Suprapubic skin (tissue), 4 donors: ENCODE data around the gene TK2. TPM values are rescaled to one million over a fixed set of nuclear protein-coding genes. Genes with fewer than 3 reads are reported as not detected.

ENCODE experiments used
- DNase-seq, 2 donors: peaks; one replicate each; pipeline ENCODE4 v3.0.0-alpha.2; 2019; ENCODE audit warnings: low spot score in 2 of 2
- H3K27ac ChIP-seq: fragments of 200-600 bp; sonication (generic); one replicate; pipeline ENCODE4 v1.5.1; 2019
- H3K27me3 ChIP-seq: fragments of 200-600 bp; sonication (generic); one replicate; pipeline ENCODE4 v1.5.1; 2019
- H3K36me3 ChIP-seq: fragments of 200-600 bp; sonication (generic); one replicate; pipeline ENCODE4 v1.5.1; 2019
- H3K4me1 ChIP-seq: fragments of 200-600 bp; sonication (generic); one replicate; pipeline ENCODE4 v1.5.1; 2019
- H3K4me3 ChIP-seq: fragments of 200-600 bp; sonication (generic); one replicate; pipeline ENCODE4 v1.5.1; 2019; ENCODE audit warnings: mild to moderate bottlenecking
- H3K9me3 ChIP-seq: fragments of 200-600 bp; sonication (generic); one replicate; pipeline ENCODE4 v1.5.1; 2019
- EP300 ChIP-seq: sonication (generic); formaldehyde crosslinking; IDR thresholded peaks from one replicate; pipeline ENCODE4 v1.6.1; 2017; ENCODE audit warnings: antibody characterized with exemption
- POLR2A ChIP-seq, 2 donors: fragments of 450-650 bp; IDR thresholded peaks; one replicate each; pipeline ENCODE4 v1.6.1; 2017; ENCODE audit warnings: antibody characterized with exemption in 2 of 2, mild to moderate bottlenecking in 2 of 2, moderate library complexity in 2 of 2
- POLR2AphosphoS5 ChIP-seq, 3 donors: sonication (generic); formaldehyde crosslinking; IDR thresholded peaks; one replicate each; pipeline ENCODE4 v1.6.1; 2017; ENCODE audit warnings: antibody characterized with exemption in 3 of 3
- WGBS: methylation state at CpG from one replicate; pipeline ENCODE4 v1.1.5; 2018; 5-methylcytosine and 5-hydroxymethylcytosine counted together
- total RNA-seq, 4 donors: library from RNA; depleted of rRNA; stranded (reverse); fragments of >200 nt; gene quantifications; one replicate each; pipeline ENCODE4 v1.1.0, GENCODE V29; 2016
- TF ChIP-seq, protein P1 (sequence below), 2 donors: fragments of 200-600 bp in 1 of 2; fragments of 450-650 bp in 1 of 2; sonication (generic) in 1 of 2; IDR thresholded peaks; one replicate each; pipeline ENCODE4 v1.5.1; 2016 to 2019; ENCODE audit warnings: antibody characterized with exemption in 2 of 2, mild to moderate bottlenecking in 1 of 2, moderate library complexity in 1 of 2

The TK2 gene
- total RNA-seq, 4 donors from 2014 or later: 13.6 to 27.0 (median 19.7) TPM

DNA sequence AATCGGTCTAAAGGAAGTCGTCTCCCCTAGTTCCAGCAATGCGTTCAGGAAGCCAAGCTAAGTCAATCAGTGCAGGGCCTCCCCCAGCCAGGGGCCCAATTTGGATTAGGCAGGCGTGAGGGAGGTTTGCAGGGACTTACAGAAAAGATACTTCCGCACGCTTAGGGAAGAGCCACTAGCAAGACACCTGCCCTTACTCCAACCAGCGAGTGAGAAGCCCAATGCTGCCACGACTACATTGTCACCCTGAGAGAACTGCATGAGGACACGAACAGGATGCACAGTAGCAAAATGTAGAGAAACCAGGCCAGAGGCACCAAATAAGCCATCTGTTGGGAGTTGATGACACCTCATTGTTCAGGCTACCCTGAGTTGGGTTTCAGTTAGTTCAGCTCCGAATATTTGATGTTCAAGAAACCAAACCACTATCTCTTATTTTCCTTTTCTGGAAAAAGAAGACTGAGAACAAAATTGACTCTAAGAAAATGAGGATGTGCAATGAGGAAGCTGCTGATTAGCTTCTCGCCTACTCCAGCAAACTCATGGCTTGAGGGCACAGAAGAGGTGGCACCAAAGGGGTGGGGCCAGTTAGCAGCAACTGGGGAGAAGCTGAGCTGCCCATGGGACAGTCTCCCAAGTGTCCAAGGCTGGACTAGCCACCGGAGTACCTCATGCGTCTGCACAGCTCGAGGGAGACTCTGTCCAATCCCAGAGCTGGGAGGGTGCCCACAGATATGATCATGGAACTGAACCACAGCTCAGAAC lies 29.3 kb downstream of the TK2 start:
- Histone ChIP-seq H3K4me1 (peaks cover 77% of the 10 kb centered on the region), H3K27ac (peak overlapping the region; percentile 78), H3K36me3 (peaks cover 4% of the 10 kb centered on the region), H3K9me3 (no peaks in the 10 kb centered on the region), H3K27me3 (no peaks in the 10 kb centered on the region), H3K4me3 (no peak overlapping the region)
- DNase-seq: no peak
- WGBS: 70% methylated on average over 14 of the region's 14 CpGs
- TF ChIP-seq POLR2AphosphoS5 (IDR thresholded peaks at IDR 0.05) (no peak), POLR2A (IDR thresholded peaks at IDR 0.05) (peak in 1 of 2 donors; percentile 12)

DNA sequence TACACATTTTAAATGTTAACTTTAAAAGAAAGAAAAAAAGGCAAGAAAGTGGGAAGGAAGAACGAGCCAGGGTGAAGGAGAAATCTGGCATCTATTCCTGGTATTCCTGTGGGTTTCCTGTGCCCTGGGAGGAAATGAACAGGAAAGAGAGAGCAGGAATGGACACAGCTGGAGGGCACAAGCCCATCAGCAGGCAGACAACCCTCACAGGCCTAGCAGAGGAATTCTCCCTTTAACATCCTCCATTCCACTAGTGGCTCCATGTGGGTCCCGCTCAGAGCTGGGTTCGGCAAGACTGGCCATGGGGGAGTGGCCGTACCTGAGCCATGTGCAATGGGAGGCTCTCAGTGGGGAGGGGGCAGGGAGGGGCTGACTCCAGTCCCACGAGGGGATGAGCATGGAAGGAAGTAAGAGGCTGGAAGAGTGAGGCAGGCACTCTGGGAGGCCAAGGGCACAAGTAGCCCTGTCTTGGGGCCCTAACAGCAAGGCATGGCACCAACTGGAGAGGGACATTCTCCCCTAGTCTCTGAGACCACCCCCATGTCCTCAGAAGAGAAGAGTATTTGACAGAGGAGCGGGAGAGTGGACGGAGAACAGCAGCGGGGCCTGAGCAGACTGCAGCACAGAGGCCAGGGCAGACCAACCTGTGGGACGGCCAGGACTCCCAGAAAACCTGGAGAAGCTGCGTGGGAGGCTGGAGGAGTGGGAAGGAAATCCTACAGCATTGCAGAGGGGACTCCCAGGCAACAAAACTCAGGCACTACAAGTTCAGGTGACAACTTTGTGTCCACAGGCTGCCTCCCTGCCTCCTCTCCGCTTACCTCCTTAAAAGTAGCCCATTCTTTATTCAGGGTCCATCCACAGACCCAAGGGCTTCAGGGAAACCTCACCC lies 30.2 kb downstream of the TK2 start:
- TF ChIP-seq POLR2A (IDR thresholded peaks at IDR 0.05) (no peak), EP300 (no peak), POLR2AphosphoS5 (IDR thresholded peaks at IDR 0.05) (no peak)
- TF ChIP-seq, protein P1, sequence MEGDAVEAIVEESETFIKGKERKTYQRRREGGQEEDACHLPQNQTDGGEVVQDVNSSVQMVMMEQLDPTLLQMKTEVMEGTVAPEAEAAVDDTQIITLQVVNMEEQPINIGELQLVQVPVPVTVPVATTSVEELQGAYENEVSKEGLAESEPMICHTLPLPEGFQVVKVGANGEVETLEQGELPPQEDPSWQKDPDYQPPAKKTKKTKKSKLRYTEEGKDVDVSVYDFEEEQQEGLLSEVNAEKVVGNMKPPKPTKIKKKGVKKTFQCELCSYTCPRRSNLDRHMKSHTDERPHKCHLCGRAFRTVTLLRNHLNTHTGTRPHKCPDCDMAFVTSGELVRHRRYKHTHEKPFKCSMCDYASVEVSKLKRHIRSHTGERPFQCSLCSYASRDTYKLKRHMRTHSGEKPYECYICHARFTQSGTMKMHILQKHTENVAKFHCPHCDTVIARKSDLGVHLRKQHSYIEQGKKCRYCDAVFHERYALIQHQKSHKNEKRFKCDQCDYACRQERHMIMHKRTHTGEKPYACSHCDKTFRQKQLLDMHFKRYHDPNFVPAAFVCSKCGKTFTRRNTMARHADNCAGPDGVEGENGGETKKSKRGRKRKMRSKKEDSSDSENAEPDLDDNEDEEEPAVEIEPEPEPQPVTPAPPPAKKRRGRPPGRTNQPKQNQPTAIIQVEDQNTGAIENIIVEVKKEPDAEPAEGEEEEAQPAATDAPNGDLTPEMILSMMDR (IDR thresholded peaks at IDR 0.05): no peak
- WGBS: 84% methylated on average over 11 of the region's 11 CpGs

DNA sequence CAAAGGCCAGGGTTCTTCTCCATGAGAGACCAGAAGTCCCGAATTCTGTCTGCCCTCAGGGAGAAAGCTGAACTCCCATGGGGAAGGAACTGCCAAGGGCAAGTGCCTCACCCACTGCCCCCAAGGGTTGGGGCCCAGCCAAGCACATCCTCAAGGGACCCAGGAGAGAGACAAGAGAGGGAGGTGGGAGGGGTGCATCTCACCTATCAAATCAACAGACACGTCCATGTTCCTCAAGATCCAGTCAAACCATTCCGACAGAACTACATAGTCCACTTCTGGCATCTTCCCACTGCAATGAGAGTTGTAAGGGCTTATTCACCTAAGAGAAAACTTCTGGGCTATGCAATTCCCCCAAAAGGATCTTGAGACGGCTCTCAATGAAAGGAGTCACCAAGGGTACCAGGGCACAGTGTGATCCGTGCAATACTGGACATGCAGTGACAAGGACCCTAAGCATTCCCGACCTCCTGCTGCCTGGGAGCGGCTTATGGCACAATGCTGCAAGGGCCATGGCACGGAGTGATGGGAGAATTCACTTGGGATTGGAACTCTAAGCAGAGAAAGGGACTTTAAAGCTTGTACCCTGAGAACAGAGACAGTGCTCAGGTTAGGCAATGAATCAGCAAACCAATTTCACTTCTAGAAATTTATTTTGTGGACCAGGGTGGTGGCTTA lies 32.2 kb downstream of the TK2 start:
- Histone ChIP-seq H3K27me3 (no peaks in the 10 kb centered on the region), H3K36me3 (peaks cover 4% of the 10 kb centered on the region), H3K9me3 (no peaks in the 10 kb centered on the region), H3K4me3 (peak overlapping the region; percentile 21), H3K4me1 (peaks cover 78% of the 10 kb centered on the region), H3K27ac (peak overlapping the region; percentile 94)
- 73% methylated on average over 8 of the region's 8 CpGs for WGBS
- no peak for TF ChIP-seq POLR2A (IDR thresholded peaks at IDR 0.05)
- DNase-seq: no peak

More for the DNA sequence above, 30.2 kb downstream of the TK2 start:
- DNase-seq: no peak
- Histone ChIP-seq H3K4me1 (peaks cover 77% of the 10 kb centered on the region), H3K9me3 (no peaks in the 10 kb centered on the region), H3K27me3 (no peaks in the 10 kb centered on the region), H3K36me3 (peaks cover 4% of the 10 kb centered on the region), H3K4me3 (no peak overlapping the region), H3K27ac (peak overlapping the region; percentile 78)

DNA sequence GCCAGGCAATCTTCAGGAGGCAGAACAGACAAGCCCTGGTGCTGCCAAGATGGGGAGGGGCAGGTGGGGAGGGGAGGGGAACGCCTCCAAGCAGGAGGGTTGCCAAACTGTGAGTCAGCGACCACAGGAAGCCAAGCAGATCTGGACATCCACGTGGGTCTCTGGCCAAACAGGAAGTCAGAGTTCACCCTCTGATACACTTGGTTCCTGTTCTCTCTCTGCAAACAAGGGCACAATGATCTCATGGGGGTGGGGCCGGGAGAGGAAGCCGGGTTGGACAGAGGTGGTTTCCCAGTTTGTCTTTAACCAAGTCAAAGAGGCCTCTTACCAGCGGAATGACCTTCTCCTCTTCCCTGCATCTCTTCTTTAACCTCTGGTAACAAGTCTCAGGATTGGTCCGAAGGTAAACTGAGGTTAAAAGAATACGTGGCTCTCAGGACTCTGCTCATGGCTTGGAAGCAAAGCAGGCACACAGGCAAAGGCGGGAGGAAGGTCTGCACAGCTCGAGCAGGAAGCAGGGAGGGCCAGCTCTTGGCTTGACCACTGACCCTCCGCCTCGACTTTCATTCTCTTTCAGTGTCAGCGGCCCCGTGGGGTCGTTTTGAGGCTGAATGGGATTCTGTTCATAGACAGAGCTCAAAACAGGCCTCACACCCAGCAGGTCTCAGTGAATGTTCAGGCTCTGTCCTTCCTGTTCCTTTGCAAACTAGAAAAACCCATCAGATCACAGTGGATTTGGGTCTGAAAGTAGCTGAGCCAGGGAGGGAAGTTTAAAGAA lies 32.9 kb downstream of the TK2 start:
- Histone ChIP-seq H3K4me3 (peak overlapping the region; percentile 21), H3K27me3 (no peaks in the 10 kb centered on the region), H3K36me3 (peaks cover 4% of the 10 kb centered on the region), H3K4me1 (peaks cover 78% of the 10 kb centered on the region), H3K9me3 (no peaks in the 10 kb centered on the region), H3K27ac (peak overlapping the region; percentile 94)
- peak; percentile 96 to 98 for DNase-seq
- peak in 1 of 2 donors; percentile 43 for TF ChIP-seq POLR2A (IDR thresholded peaks at IDR 0.05)
- TF ChIP-seq, protein P1 (IDR thresholded peaks at IDR 0.05): no peak
- TF ChIP-seq POLR2AphosphoS5 (IDR thresholded peaks at IDR 0.05): peak in 2 of 3 donors; percentile 52 to 60
- 14% methylated on average over 13 of the region's 15 CpGs for WGBS

DNA sequence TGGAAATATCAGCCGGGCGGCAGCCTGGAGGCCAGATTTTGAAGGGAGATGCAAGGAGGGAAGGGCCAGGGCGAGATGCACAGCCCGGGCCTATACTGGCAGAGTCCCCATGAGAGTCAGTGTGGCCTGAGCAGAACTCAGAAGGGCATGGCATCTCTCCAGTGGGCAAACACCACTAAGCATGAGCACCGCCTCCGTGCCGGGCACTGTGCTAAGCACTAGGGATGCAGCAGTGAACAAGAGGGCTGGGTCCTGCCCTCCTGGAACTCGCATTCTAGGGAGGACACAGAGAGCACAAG lies 33.5 kb downstream of the TK2 start:
- no peaks in the 10 kb centered on the region for H3K27me3 ChIP-seq
- H3K4me1 ChIP-seq: peaks cover 78% of the 10 kb centered on the region
- no peaks in the 10 kb centered on the region for H3K9me3 ChIP-seq
- H3K36me3 ChIP-seq: peaks cover 4% of the 10 kb centered on the region
- 52% methylated on average over 4 of the region's 8 CpGs for WGBS
- peak overlapping the region; percentile 80 for H3K27ac ChIP-seq
- DNase-seq: no peak
- H3K4me3 ChIP-seq: no peak overlapping the region
- no peak for TF ChIP-seq POLR2AphosphoS5 (IDR thresholded peaks at IDR 0.05)
- TF ChIP-seq EP300: no peak
